Measurements from ENCODE around the gene FNDC8. TPM values are rescaled to one million over a fixed set of nuclear protein-coding genes. Genes with fewer than 3 reads are reported as not detected.

The FNDC8 gene
- total RNA-seq, 1 experiment from 2014 or later: not detected

GRCh38 chr17:35164716-35165115, 43.3 kb downstream of the FNDC8 start:
- intact Hi-C loops (cut with micrococcal nuclease; ENCODE audit: unreplicated experiment): no loop called here
- no peak for TF ChIP-seq CTCF (IDR thresholded peaks at IDR 0.05; ENCODE audit: unreplicated experiment)
- Mint-ChIP-seq H3K27ac (ENCODE audit: unreplicated experiment) (no peak overlapping the region), H3K36me3 (ENCODE audit: insufficient read depth, unreplicated experiment) (no peaks in the 10 kb centered on the region), H3K4me1 (ENCODE audit: low read depth, unreplicated experiment) (peaks cover 6% of the 10 kb centered on the region), H3K4me3 (ENCODE audit: low read depth, unreplicated experiment) (no peak overlapping the region), H3K27me3 (ENCODE audit: unreplicated experiment) (peaks cover 44% of the 10 kb centered on the region), H3K9me3 (ENCODE audit: low read depth, unreplicated experiment) (no peaks in the 10 kb centered on the region)
- no TSS peak for BruUV-seq (replicated peaks)
- no peak for DNase-seq
- CTCF ChIA-PET: interaction anchor here (0.6 kb wide), 1 partner anchor 228 kb away, joined by 3 read pairs; no protein-coding TSS in a partner anchor

GRCh38 chr17:35166526-35166925, 45.1 kb downstream of the FNDC8 start:
- H3K27ac Mint-ChIP-seq (ENCODE audit: unreplicated experiment): no peak overlapping the region
- peaks cover 6% of the 10 kb centered on the region for H3K4me1 Mint-ChIP-seq (ENCODE audit: low read depth, unreplicated experiment)
- no peak for TF ChIP-seq CTCF (IDR thresholded peaks at IDR 0.05; ENCODE audit: unreplicated experiment)
- BruUV-seq (replicated peaks): no TSS peak
- peaks cover 32% of the 10 kb centered on the region for H3K27me3 Mint-ChIP-seq (ENCODE audit: unreplicated experiment)
- CTCF ChIA-PET: interaction anchor here (1.1 to 1.6 kb wide), 2 partner anchors 11 to 410 kb away, joined by 3 to 4 read pairs; no protein-coding TSS in a partner anchor
- no peaks in the 10 kb centered on the region for H3K36me3 Mint-ChIP-seq (ENCODE audit: insufficient read depth, unreplicated experiment)
- intact Hi-C loops (cut with micrococcal nuclease; ENCODE audit: unreplicated experiment): no loop called here
- H3K9me3 Mint-ChIP-seq (ENCODE audit: low read depth, unreplicated experiment): no peaks in the 10 kb centered on the region
- no peak for DNase-seq
- no peak overlapping the region for H3K4me3 Mint-ChIP-seq (ENCODE audit: low read depth, unreplicated experiment)

- BruUV-seq (replicated peaks): no TSS peak
- intact Hi-C loops (cut with micrococcal nuclease; ENCODE audit: unreplicated experiment): no loop called here
- Mint-ChIP-seq H3K27ac (ENCODE audit: unreplicated experiment) (no peak overlapping the region), H3K9me3 (ENCODE audit: low read depth, unreplicated experiment) (no peaks in the 10 kb centered on the region), H3K36me3 (ENCODE audit: insufficient read depth, unreplicated experiment) (no peaks in the 10 kb centered on the region), H3K4me3 (ENCODE audit: low read depth, unreplicated experiment) (no peak overlapping the region), H3K4me1 (ENCODE audit: low read depth, unreplicated experiment) (peaks cover 3% of the 10 kb centered on the region), H3K27me3 (ENCODE audit: unreplicated experiment) (peaks cover 27% of the 10 kb centered on the region)
- CTCF ChIA-PET: interaction anchor here (0.6 to 1.6 kb wide), 4 partner anchors 12 to 409 kb away, joined by 3 to 4 read pairs (median 3); no protein-coding TSS in a partner anchor
- no peak for TF ChIP-seq CTCF (IDR thresholded peaks at IDR 0.05; ENCODE audit: unreplicated experiment)
- no peak for DNase-seq
These were observed 45.6 kb downstream of the FNDC8 start for GRCh38 chr17:35167046-35167445.

GRCh38 chr17:35167666-35168065, 46.3 kb downstream of the FNDC8 start:
- no peaks in the 10 kb centered on the region for H3K36me3 Mint-ChIP-seq (ENCODE audit: insufficient read depth, unreplicated experiment)
- no peak overlapping the region for H3K4me3 Mint-ChIP-seq (ENCODE audit: low read depth, unreplicated experiment)
- intact Hi-C loops (cut with micrococcal nuclease; ENCODE audit: unreplicated experiment): no loop called here
- CTCF ChIA-PET: interaction anchor here (0.6 to 1.6 kb wide), 4 partner anchors 13 to 372 kb away, joined by 3 to 4 read pairs (median 4); no protein-coding TSS in a partner anchor
- H3K4me1 Mint-ChIP-seq (ENCODE audit: low read depth, unreplicated experiment): no peaks in the 10 kb centered on the region
- H3K27me3 Mint-ChIP-seq (ENCODE audit: unreplicated experiment): peaks cover 27% of the 10 kb centered on the region
- no TSS peak for BruUV-seq (replicated peaks)
- no peaks in the 10 kb centered on the region for H3K9me3 Mint-ChIP-seq (ENCODE audit: low read depth, unreplicated experiment)
- no peak overlapping the region for H3K27ac Mint-ChIP-seq (ENCODE audit: unreplicated experiment)
- TF ChIP-seq CTCF (IDR thresholded peaks at IDR 0.05; ENCODE audit: unreplicated experiment): no peak
- no peak for DNase-seq
